SH-SY5Y (cell line): ENCODE measurements around the gene PLCG2.

Experiments used
- GATA2 ChIP-seq: IDR thresholded peaks from 2 replicates; pipeline ENCODE4 v1.6.1; 2011; ENCODE audit warnings: mild to moderate bottlenecking, low read depth, low read length
- GATA3 ChIP-seq: IDR thresholded peaks from 2 replicates; pipeline ENCODE4 v1.6.1; 2011; ENCODE audit warnings: low read depth, mild to moderate bottlenecking, low read length, moderate library complexity

PLCG2 gene

GRCh38 chr16:81904320-81904719, 125.2 kb downstream of the PLCG2 start:
- TF ChIP-seq GATA3, result no peak
- no peak for TF ChIP-seq GATA2

- TF ChIP-seq GATA2, result no peak
- no peak for TF ChIP-seq GATA3
These were observed 126.2 kb downstream of the PLCG2 start for GRCh38 chr16:81905277-81905676.

- TF ChIP-seq GATA2, result no peak
These were observed 128.6 kb downstream of the PLCG2 start for GRCh38 chr16:81907681-81908080.

GRCh38 chr16:81908466-81909262, 129.6 kb downstream of the PLCG2 start:
- TF ChIP-seq GATA2, result no peak
- no peak for TF ChIP-seq GATA3

- TF ChIP-seq GATA3, result no peak
- TF ChIP-seq GATA2, result no peak
These were observed 131.3 kb downstream of the PLCG2 start for GRCh38 chr16:81910366-81910885.

GRCh38 chr16:81912395-81912794, 133.3 kb downstream of the PLCG2 start:
- no peak for TF ChIP-seq GATA3
- no peak for TF ChIP-seq GATA2

GRCh38 chr16:81913222-81913621, 134.1 kb downstream of the PLCG2 start:
- TF ChIP-seq GATA2, result no peak
- no peak for TF ChIP-seq GATA3

GRCh38 chr16:81917375-81917774, 138.3 kb downstream of the PLCG2 start:
- no peak for TF ChIP-seq GATA3
- no peak for TF ChIP-seq GATA2

- no peak for TF ChIP-seq GATA3
These were observed 139.8 kb downstream of the PLCG2 start for GRCh38 chr16:81918927-81919326.

GRCh38 chr16:81920498-81920897, 141.4 kb downstream of the PLCG2 start:
- no peak for TF ChIP-seq GATA2
- no peak for TF ChIP-seq GATA3

GRCh38 chr16:81921085-81921814, 142.2 kb downstream of the PLCG2 start:
- no peak for TF ChIP-seq GATA2
- no peak for TF ChIP-seq GATA3

- no peak for TF ChIP-seq GATA2
- TF ChIP-seq GATA3, result no peak
These were observed 142.9 kb downstream of the PLCG2 start for GRCh38 chr16:81921843-81922584.

- TF ChIP-seq GATA3, result no peak
- no peak for TF ChIP-seq GATA2
These were observed 144.2 kb downstream of the PLCG2 start for GRCh38 chr16:81923296-81923695.

GRCh38 chr16:81925016-81925415, 145.9 kb downstream of the PLCG2 start:
- TF ChIP-seq GATA3 (no peak), GATA2 (no peak)
